Measurements from ENCODE around the gene HAVCR2.

The HAVCR2 gene

DNA sequence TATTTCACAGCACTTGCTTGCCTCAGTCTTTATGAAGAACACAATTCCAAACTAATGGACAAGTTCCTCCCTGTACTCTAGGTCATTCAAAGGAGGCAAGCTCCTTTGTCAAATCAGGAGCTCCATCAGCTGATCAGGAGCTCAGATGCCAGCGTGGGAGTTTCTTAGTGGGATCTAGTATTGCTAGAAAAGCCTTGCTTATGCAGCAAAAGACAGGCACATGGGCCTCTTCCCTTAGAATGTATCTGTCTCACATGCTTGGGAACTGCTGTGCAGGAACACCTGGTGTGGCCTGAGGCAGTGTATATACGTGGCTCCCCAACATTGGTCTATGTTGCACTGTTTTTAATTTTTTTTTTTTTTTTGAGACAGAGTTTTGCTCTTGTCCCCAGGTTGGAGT lies 28.6 kb downstream of the HAVCR2 start:
- no peaks in the 10 kb centered on the region for H3K9me3 ChIP-seq (replicated peaks in 1 of 2; ENCODE audit: control insufficient read depth in 2 of 2, insufficient read depth in 1 of 2, low read depth in 1 of 2, low read length in 2 of 2)
- H4K8ac ChIP-seq (ENCODE audit: low read depth, low read length), result no peak overlapping the region
- H2AFZ ChIP-seq (ENCODE audit: low read length), result no peak overlapping the region
- H2BK15ac ChIP-seq (ENCODE audit: low read length), result no peak overlapping the region
- no peak overlapping the region for H3K27ac ChIP-seq (replicated peaks; ENCODE audit: low read length)
- WGBS, 2 donors (ENCODE audit: extremely low coverage in 2 of 2, insufficient read length in 2 of 2, insufficient replicate concordance in 1 of 2), result no CpG with 5 or more reads among the region's 2 CpGs
- no peak overlapping the region for H3K9ac ChIP-seq (ENCODE audit: low read depth, low read length, poor library complexity)
- H3K27me3 ChIP-seq (ENCODE audit: control insufficient read depth in 3 of 3, insufficient read depth in 3 of 3, low read depth in 1 of 3, low read length in 3 of 3), result no peaks in the 10 kb centered on the region
- no peaks in the 10 kb centered on the region for H3K4me1 ChIP-seq (ENCODE audit: control insufficient read depth in 2 of 2, insufficient read depth in 1 of 2, low read depth in 1 of 2, low read length in 2 of 2)
- no peak overlapping the region for H3K4me3 ChIP-seq (ENCODE audit: low read length in 2 of 2)
- H4K91ac ChIP-seq (ENCODE audit: low read depth, low read length, poor library complexity), result no peak overlapping the region
- DNase-seq (ENCODE audit: low spot score), result no peak
- no peak overlapping the region for H3K4me2 ChIP-seq (ENCODE audit: insufficient read depth, low read length, poor library complexity, severe bottlenecking)
- H3K18ac ChIP-seq (ENCODE audit: low read length), result no peak overlapping the region
- no peak overlapping the region for H2AK5ac ChIP-seq (ENCODE audit: low read depth, low read length)
- no peaks in the 10 kb centered on the region for H3K36me3 ChIP-seq (replicated peaks in 1 of 2; ENCODE audit: control insufficient read depth in 2 of 2, insufficient read depth in 2 of 2, low read length in 2 of 2)
- H2BK5ac ChIP-seq (ENCODE audit: low read length), result no peak overlapping the region
- H3K4ac ChIP-seq (ENCODE audit: low read length), result no peak overlapping the region
- no peak overlapping the region for H2BK120ac ChIP-seq (ENCODE audit: low read depth, low read length)
- H3K14ac ChIP-seq (ENCODE audit: low read length), result no peak overlapping the region
- no peak overlapping the region for H3K23ac ChIP-seq (ENCODE audit: low read depth, low read length, poor library complexity)
- no peak overlapping the region for H2BK12ac ChIP-seq (ENCODE audit: low read length)
- H3K79me1 ChIP-seq (ENCODE audit: low read depth, low read length), result no peaks in the 10 kb centered on the region

DNA sequence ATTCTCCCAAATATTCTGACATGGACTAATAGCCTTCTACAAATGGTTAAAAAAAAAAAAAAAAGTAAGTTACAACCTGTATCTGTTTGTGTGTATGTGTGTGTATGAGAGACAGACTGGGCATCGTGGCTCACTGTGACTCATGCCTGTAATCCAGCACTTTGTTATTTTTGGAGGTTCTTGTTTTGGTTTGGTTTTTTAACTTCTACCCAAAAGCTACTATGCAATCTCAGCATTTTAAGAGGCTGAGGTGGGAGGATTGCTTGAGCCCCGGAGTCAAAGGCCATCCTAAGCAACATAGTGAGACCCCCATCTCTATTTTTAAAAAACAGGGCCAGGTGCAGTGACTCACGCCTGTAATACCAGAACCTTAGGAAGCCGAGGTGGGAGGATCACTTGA lies 32.3 kb downstream of the HAVCR2 start:
- WGBS, 2 donors (ENCODE audit: extremely low coverage in 2 of 2, insufficient read length in 2 of 2, insufficient replicate concordance in 1 of 2), result no CpG with 5 or more reads among the region's 4 CpGs
- no peak overlapping the region for H3K4me3 ChIP-seq (ENCODE audit: low read length in 2 of 2)

DNA sequence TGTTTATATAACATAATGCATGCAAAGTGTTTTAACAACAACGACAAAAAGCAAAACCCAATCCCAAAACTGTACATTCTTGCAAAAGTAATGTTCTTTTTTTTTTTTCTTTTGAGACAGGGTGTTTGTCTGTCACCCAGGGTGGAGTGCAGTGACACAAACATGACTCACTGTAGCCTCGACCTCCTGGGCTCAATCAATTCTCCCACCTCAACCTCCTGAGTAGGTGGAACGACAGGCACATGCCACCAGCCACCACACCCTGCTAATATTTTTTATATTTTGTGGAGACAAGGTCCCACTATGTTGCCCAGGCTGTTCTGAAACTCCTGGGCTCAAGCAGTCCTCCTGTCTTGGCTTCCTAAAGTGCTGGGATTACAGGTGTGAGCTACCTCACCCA lies 36.3 kb downstream of the HAVCR2 start:
- Histone ChIP-seq H3K9ac (ENCODE audit: low read depth, low read length, poor library complexity) (no peak overlapping the region), H3K4me1 (ENCODE audit: control insufficient read depth in 2 of 2, insufficient read depth in 1 of 2, low read depth in 1 of 2, low read length in 2 of 2) (no peaks in the 10 kb centered on the region), H2BK5ac (ENCODE audit: low read length) (no peak overlapping the region), H2AK5ac (ENCODE audit: low read depth, low read length) (no peak overlapping the region), H2AFZ (ENCODE audit: low read length) (no peak overlapping the region), H3K4me2 (ENCODE audit: insufficient read depth, low read length, poor library complexity, severe bottlenecking) (no peak overlapping the region), H3K4me3 (ENCODE audit: low read length in 2 of 2) (no peak overlapping the region), H3K27ac (replicated peaks; ENCODE audit: low read length) (no peak overlapping the region), H3K79me1 (ENCODE audit: low read depth, low read length) (no peaks in the 10 kb centered on the region), H3K14ac (ENCODE audit: low read length) (no peak overlapping the region), H3K9me3 (replicated peaks in 1 of 2; ENCODE audit: control insufficient read depth in 2 of 2, insufficient read depth in 1 of 2, low read depth in 1 of 2, low read length in 2 of 2) (no peaks in the 10 kb centered on the region), H2BK120ac (ENCODE audit: low read depth, low read length) (no peak overlapping the region), H2BK12ac (ENCODE audit: low read length) (no peak overlapping the region), H3K23ac (ENCODE audit: low read depth, low read length, poor library complexity) (no peak overlapping the region), H3K18ac (ENCODE audit: low read length) (no peak overlapping the region), H3K27me3 (ENCODE audit: control insufficient read depth in 3 of 3, insufficient read depth in 3 of 3, low read depth in 1 of 3, low read length in 3 of 3) (no peaks in the 10 kb centered on the region), H2BK15ac (ENCODE audit: low read length) (no peak overlapping the region), H3K36me3 (replicated peaks in 1 of 2; ENCODE audit: control insufficient read depth in 2 of 2, insufficient read depth in 2 of 2, low read length in 2 of 2) (no peaks in the 10 kb centered on the region), H4K91ac (ENCODE audit: low read depth, low read length, poor library complexity) (no peak overlapping the region), H3K4ac (ENCODE audit: low read length) (no peak overlapping the region), H4K8ac (ENCODE audit: low read depth, low read length) (no peak overlapping the region)
- no CpG with 5 or more reads among the region's 3 CpGs for WGBS, 2 donors (ENCODE audit: extremely low coverage in 2 of 2, insufficient read length in 2 of 2, insufficient replicate concordance in 1 of 2)
- DNase-seq (ENCODE audit: low spot score), result no peak

More for the DNA sequence above, 32.3 kb downstream of the HAVCR2 start:
- Histone ChIP-seq H2BK12ac (ENCODE audit: low read length) (no peak overlapping the region), H3K9ac (ENCODE audit: low read depth, low read length, poor library complexity) (no peak overlapping the region), H3K27ac (replicated peaks; ENCODE audit: low read length) (no peak overlapping the region), H3K36me3 (replicated peaks in 1 of 2; ENCODE audit: control insufficient read depth in 2 of 2, insufficient read depth in 2 of 2, low read length in 2 of 2) (no peaks in the 10 kb centered on the region), H2BK15ac (ENCODE audit: low read length) (no peak overlapping the region), H4K8ac (ENCODE audit: low read depth, low read length) (no peak overlapping the region), H3K4ac (ENCODE audit: low read length) (no peak overlapping the region), H3K23ac (ENCODE audit: low read depth, low read length, poor library complexity) (no peak overlapping the region), H3K14ac (ENCODE audit: low read length) (no peak overlapping the region), H2BK5ac (ENCODE audit: low read length) (no peak overlapping the region), H3K9me3 (replicated peaks in 1 of 2; ENCODE audit: control insufficient read depth in 2 of 2, insufficient read depth in 1 of 2, low read depth in 1 of 2, low read length in 2 of 2) (no peaks in the 10 kb centered on the region), H3K27me3 (ENCODE audit: control insufficient read depth in 3 of 3, insufficient read depth in 3 of 3, low read depth in 1 of 3, low read length in 3 of 3) (no peaks in the 10 kb centered on the region), H3K79me1 (ENCODE audit: low read depth, low read length) (no peaks in the 10 kb centered on the region), H2BK120ac (ENCODE audit: low read depth, low read length) (no peak overlapping the region), H4K91ac (ENCODE audit: low read depth, low read length, poor library complexity) (no peak overlapping the region), H3K4me2 (ENCODE audit: insufficient read depth, low read length, poor library complexity, severe bottlenecking) (no peak overlapping the region), H3K18ac (ENCODE audit: low read length) (no peak overlapping the region), H2AK5ac (ENCODE audit: low read depth, low read length) (no peak overlapping the region), H3K4me1 (ENCODE audit: control insufficient read depth in 2 of 2, insufficient read depth in 1 of 2, low read depth in 1 of 2, low read length in 2 of 2) (no peaks in the 10 kb centered on the region), H2AFZ (ENCODE audit: low read length) (no peak overlapping the region)
- no peak for DNase-seq (ENCODE audit: low spot score)

DNA sequence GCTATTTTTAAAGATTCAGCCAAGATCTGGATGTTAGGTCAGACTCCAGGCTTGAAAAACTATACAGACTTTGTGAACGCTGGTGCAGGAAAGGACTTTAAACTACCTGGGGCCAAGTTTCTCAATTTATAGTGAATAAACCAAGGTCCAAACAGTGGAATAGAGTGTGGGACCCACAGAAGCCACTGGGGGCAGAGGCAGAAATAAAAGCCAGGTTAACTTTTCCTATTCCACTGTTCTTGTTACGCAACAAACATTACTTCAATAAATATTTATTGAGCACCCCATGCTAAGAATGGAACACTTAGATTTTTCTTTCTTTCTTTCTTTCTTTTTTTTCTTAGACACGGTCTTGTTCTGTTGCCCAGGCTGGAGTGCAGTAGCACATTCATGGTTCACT lies 38.9 kb downstream of the HAVCR2 start:
- Histone ChIP-seq H2AK5ac (ENCODE audit: low read depth, low read length) (no peak overlapping the region), H2AFZ (ENCODE audit: low read length) (no peak overlapping the region), H3K23ac (ENCODE audit: low read depth, low read length, poor library complexity) (no peak overlapping the region), H4K8ac (ENCODE audit: low read depth, low read length) (no peak overlapping the region), H4K91ac (ENCODE audit: low read depth, low read length, poor library complexity) (no peak overlapping the region), H3K14ac (ENCODE audit: low read length) (no peak overlapping the region), H3K18ac (ENCODE audit: low read length) (no peak overlapping the region), H3K4me3 (ENCODE audit: low read length in 2 of 2) (no peak overlapping the region), H3K79me1 (ENCODE audit: low read depth, low read length) (no peaks in the 10 kb centered on the region), H3K9me3 (replicated peaks in 1 of 2; ENCODE audit: control insufficient read depth in 2 of 2, insufficient read depth in 1 of 2, low read depth in 1 of 2, low read length in 2 of 2) (no peaks in the 10 kb centered on the region), H2BK5ac (ENCODE audit: low read length) (no peak overlapping the region), H3K36me3 (replicated peaks in 1 of 2; ENCODE audit: control insufficient read depth in 2 of 2, insufficient read depth in 2 of 2, low read length in 2 of 2) (no peaks in the 10 kb centered on the region), H3K4me1 (ENCODE audit: control insufficient read depth in 2 of 2, insufficient read depth in 1 of 2, low read depth in 1 of 2, low read length in 2 of 2) (no peaks in the 10 kb centered on the region), H2BK15ac (ENCODE audit: low read length) (no peak overlapping the region), H3K4ac (ENCODE audit: low read length) (no peak overlapping the region), H3K27ac (replicated peaks; ENCODE audit: low read length) (no peak overlapping the region), H2BK120ac (ENCODE audit: low read depth, low read length) (no peak overlapping the region), H3K27me3 (ENCODE audit: control insufficient read depth in 3 of 3, insufficient read depth in 3 of 3, low read depth in 1 of 3, low read length in 3 of 3) (no peaks in the 10 kb centered on the region), H3K9ac (ENCODE audit: low read depth, low read length, poor library complexity) (no peak overlapping the region), H3K4me2 (ENCODE audit: insufficient read depth, low read length, poor library complexity, severe bottlenecking) (no peak overlapping the region), H2BK12ac (ENCODE audit: low read length) (no peak overlapping the region)
- WGBS, 2 donors (ENCODE audit: extremely low coverage in 2 of 2, insufficient read length in 2 of 2, insufficient replicate concordance in 1 of 2), result no CpG with 5 or more reads among the region's 3 CpGs
- no peak for DNase-seq (ENCODE audit: low spot score)

Measured in neuronal stem cell (in vitro differentiated cells).